CD4-positive, CD25-positive, alpha-beta regulatory T cell (primary cell): Measurements from ENCODE around the gene LCN15. TPM values are rescaled to one million over a fixed set of nuclear protein-coding genes. Genes with fewer than 3 reads are reported as not detected.
A peak's percentile ranks its signal among the peaks of the same experiment; 100 is the strongest.
"Not testable (repeated sequence)": the region's sequence is repeated elsewhere in the genome, so short reads cannot be mapped to it uniquely, and the experiment has no call there.

ENCODE experiments used
- ATAC-seq, 2 donors: fragments of 150-1000 bp; cut with Tn5 transposase; one replicate each; pipeline ENCODE4 v1.10.0; 2021; ENCODE audit warnings: low read depth in 2 of 2, moderate number of reproducible peaks in 2 of 2, moderate library complexity in 1 of 2
- DNase-seq, 3 donors: peaks; one replicate each; pipeline versions ENCODE4 v3.0.0 to v3.0.0-alpha.2; 2012 to 2022; ENCODE audit warnings: mixed read lengths in 1 of 3
- H3K27ac ChIP-seq: one replicate; pipeline ENCODE4 v1.7.0; 2013; ENCODE audit warnings: mild to moderate bottlenecking, low read length; ENCODE audit not compliant: insufficient read depth, poor library complexity, severe bottlenecking
- H3K27me3 ChIP-seq: one replicate; pipeline ENCODE4 v1.7.0; 2013; ENCODE audit warnings: low read length; ENCODE audit not compliant: control insufficient read depth, insufficient read depth
- H3K36me3 ChIP-seq: one replicate; pipeline ENCODE4 v1.7.0; 2013; ENCODE audit warnings: mild to moderate bottlenecking, low read length, moderate library complexity; ENCODE audit not compliant: control insufficient read depth, insufficient read depth
- H3K4me1 ChIP-seq: 2 replicates; pipeline ENCODE4 v1.7.0; 2013; ENCODE audit warnings: mild to moderate bottlenecking, low read length; ENCODE audit not compliant: insufficient read depth, control insufficient read depth, poor library complexity, severe bottlenecking
- H3K4me3 ChIP-seq: one replicate; pipeline ENCODE4 v1.7.0; 2013; ENCODE audit warnings: low read depth, mild to moderate bottlenecking, low read length, moderate library complexity
- H3K9me3 ChIP-seq, 2 experiments: 1 replicate in 1 of 2; 2 replicates in 1 of 2; pipeline ENCODE4 v1.7.0; 2013; ENCODE audit warnings: low read length in 2 of 2, mild to moderate bottlenecking in 1 of 2, moderate library complexity in 1 of 2; ENCODE audit not compliant: control insufficient read depth in 2 of 2
- H3K27ac Mint-ChIP-seq, 3 donors: one replicate each; pipeline ENCODE4 v1.8.0; 2020 to 2022; ENCODE audit warnings: mild to moderate bottlenecking in 3 of 3, mixed read lengths in 3 of 3, moderate library complexity in 2 of 3
- H3K27me3 Mint-ChIP-seq: one replicate; pipeline ENCODE4 v1.8.0; 2022; ENCODE audit warnings: mild to moderate bottlenecking, mixed read lengths
- H3K36me3 Mint-ChIP-seq: one replicate; pipeline ENCODE4 v1.8.0; 2020; ENCODE audit warnings: mixed read lengths
- H3K4me1 Mint-ChIP-seq, 4 donors: one replicate each; pipeline ENCODE4 v1.8.0; 2020 to 2022; ENCODE audit warnings: mixed read lengths in 4 of 4, mild to moderate bottlenecking in 1 of 4
- H3K4me3 Mint-ChIP-seq, 4 donors: one replicate each; pipeline ENCODE4 v1.8.0; 2020 to 2022; ENCODE audit warnings: mild to moderate bottlenecking in 4 of 4, mixed read lengths in 4 of 4, moderate library complexity in 3 of 4
- H3K9me3 Mint-ChIP-seq, 7 donors: one replicate each; pipeline ENCODE4 v1.8.0; 2020 to 2022; ENCODE audit warnings: mixed read lengths in 7 of 7, mild to moderate bottlenecking in 3 of 7, moderate library complexity in 2 of 7
- polyA plus RNA-seq, 4 donors: library from polyadenylated mRNA; unstranded; fragments of 300-500 nt; fragmentation: Illumina TruSeq; gene quantifications; one replicate each; pipeline ENCODE4 v1.2.3, GENCODE V29; 2021
- total RNA-seq: library from RNA; stranded (reverse); gene quantifications from one replicate; pipeline ENCODE4 v1.2.3, GENCODE V29; 2022

LCN15 gene
- total and polyA plus RNA-seq, 5 donors from 2014 or later, result not detected

DNA sequence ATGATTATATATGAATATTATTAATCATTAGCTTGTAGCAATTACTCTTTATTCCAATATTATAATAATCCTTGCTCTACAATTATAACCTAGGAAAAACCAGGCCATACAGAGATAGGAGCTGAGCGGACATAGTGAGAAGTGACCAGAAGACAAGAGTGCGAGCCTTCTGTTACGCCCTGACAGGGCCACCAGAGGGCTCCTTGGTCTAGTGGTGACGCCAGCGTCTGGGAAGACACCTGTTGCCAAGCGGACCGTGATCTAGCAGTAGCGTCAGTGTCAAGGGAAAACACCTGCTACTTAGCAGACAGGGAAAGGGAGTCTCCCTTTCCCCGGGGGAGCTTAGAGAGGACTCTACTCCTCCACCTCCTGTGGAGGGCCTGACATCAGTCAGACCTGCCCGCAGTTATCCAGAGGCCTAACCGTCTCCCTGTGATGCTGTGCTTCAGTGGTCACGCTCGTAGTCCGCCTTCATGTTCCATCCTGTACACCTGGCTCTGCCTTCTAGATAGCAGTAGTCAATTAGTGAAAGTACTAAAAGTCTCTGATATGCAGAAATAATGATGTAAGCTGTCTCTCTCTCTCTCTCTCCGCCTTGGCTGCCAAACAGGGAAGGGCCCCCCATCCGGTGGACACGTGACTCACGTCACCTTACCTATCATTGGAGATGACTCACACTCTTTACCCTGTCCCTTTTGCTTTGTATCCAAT, 2.2 kb upstream of the LCN15 start:
- ATAC-seq (peak; percentile 55 to 59), DNase-seq (peak; percentile 47 to 69 (median 54))
- H3K9me3 Mint-ChIP-seq, H3K27me3 ChIP-seq, H3K36me3 ChIP-seq, H3K9me3 ChIP-seq, H3K36me3 Mint-ChIP-seq: not testable (repeated sequence)
- peaks cover 11% of the 10 kb centered on the region for H3K4me1 ChIP-seq
- H3K4me3 Mint-ChIP-seq, result peak overlapping the region; percentile 73 to 96 (median 80)
- peak overlapping the region; percentile 15 for H3K4me3 ChIP-seq
- peak overlapping the region; percentile 69 for H3K27ac ChIP-seq
- H3K27me3 Mint-ChIP-seq, result peaks cover 12% of the 10 kb centered on the region
- H3K27ac Mint-ChIP-seq, result peak overlapping the region in 2 of 3 donors; percentile 67 to 68
- peaks cover 6 to 21% (median 9%) of the 10 kb centered on the region in 4 donors for H3K4me1 Mint-ChIP-seq

GRCh38 chr9:136765745-136766409, 1.6 kb upstream of the LCN15 start:
- H3K27me3 Mint-ChIP-seq, H3K4me3 ChIP-seq, H3K36me3 Mint-ChIP-seq, H3K9me3 ChIP-seq, H3K27me3 ChIP-seq, H3K36me3 ChIP-seq, H3K9me3 Mint-ChIP-seq: not testable (repeated sequence)
- peak overlapping the region; percentile 69 for H3K27ac ChIP-seq
- H3K27ac Mint-ChIP-seq, result peak overlapping the region; percentile 29 to 84 (median 65)
- DNase-seq, result peak in 1 of 3 donors; percentile 30
- H3K4me3 Mint-ChIP-seq, result peak overlapping the region in 3 of 4 donors; percentile 17 to 62 (median 33)
- H3K4me1 Mint-ChIP-seq, result peaks cover 6 to 22% (median 9%) of the 10 kb centered on the region in 4 donors
- peaks cover 11% of the 10 kb centered on the region for H3K4me1 ChIP-seq
- peak; percentile 35 to 39 for ATAC-seq

DNA sequence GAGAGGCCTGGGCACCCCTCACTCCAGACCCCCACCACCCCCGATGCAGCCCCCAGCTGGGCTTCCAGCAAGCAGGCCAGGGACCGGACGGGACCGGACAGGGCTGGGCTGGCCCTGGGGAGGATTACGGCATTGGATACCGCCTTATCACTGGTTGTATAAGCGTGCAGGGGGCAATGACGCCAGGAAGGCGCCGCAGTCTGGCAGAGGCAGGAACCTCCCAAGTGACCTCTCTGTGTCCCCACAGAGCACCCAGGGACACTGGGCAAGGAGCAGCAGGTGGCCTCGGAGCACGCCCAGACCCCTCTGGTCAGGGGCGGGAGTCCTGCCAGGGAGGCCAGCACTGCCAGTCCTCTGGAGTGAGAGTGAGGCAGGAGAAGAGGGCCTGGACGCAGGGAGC, 723 bp upstream of the LCN15 start:
- peaks cover 3% of the 10 kb centered on the region for H3K27me3 ChIP-seq
- DNase-seq (no peak), ATAC-seq (no peak)
- no peaks in the 10 kb centered on the region for H3K9me3 ChIP-seq
- no peak overlapping the region for H3K27ac ChIP-seq
- H3K27ac Mint-ChIP-seq, result no peak overlapping the region
- peaks cover 6 to 24% (median 9%) of the 10 kb centered on the region in 4 donors for H3K4me1 Mint-ChIP-seq
- no peaks in the 10 kb centered on the region for H3K36me3 ChIP-seq
- H3K36me3 Mint-ChIP-seq, result no peaks in the 10 kb centered on the region
- peaks cover 7% of the 10 kb centered on the region for H3K27me3 Mint-ChIP-seq
- no peak overlapping the region for H3K4me3 Mint-ChIP-seq
- peaks cover 11% of the 10 kb centered on the region for H3K4me1 ChIP-seq
- no peak overlapping the region for H3K4me3 ChIP-seq
- no peaks in the 10 kb centered on the region for H3K9me3 Mint-ChIP-seq

DNA sequence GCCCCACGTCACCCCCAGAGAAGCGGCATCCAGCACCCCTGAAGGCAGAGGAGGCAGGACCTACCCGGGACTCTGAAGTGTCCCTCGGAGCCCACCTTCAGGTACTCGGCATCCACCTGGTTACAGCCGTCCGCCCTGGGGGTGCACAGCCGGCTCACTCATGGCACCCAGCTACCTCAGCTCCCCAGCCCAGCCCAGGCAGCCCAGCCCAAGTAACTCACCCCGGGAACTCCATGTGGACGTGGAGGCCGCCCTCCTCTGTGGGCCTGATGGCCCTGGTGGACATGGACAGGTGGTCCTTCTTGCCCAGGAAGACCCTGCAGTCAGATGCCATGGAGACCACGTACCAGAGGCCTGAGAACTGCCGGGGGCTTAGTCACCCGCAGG, 676 bp downstream of the LCN15 start:
- H3K4me3 Mint-ChIP-seq, result no peak overlapping the region
- DNase-seq (no peak), ATAC-seq (no peak)
- no peak overlapping the region for H3K27ac Mint-ChIP-seq
- no peaks in the 10 kb centered on the region for H3K9me3 Mint-ChIP-seq
- Histone ChIP-seq H3K4me3 (no peak overlapping the region), H3K36me3 (no peaks in the 10 kb centered on the region), H3K4me1 (peaks cover 11% of the 10 kb centered on the region), H3K27me3 (peaks cover 3% of the 10 kb centered on the region), H3K27ac (no peak overlapping the region), H3K9me3 (no peaks in the 10 kb centered on the region)
- peaks cover 7% of the 10 kb centered on the region for H3K27me3 Mint-ChIP-seq
- H3K4me1 Mint-ChIP-seq, result peaks cover 6 to 22% (median 9%) of the 10 kb centered on the region in 4 donors
- H3K36me3 Mint-ChIP-seq, result no peaks in the 10 kb centered on the region

- no peaks in the 10 kb centered on the region for H3K36me3 ChIP-seq
- no peak overlapping the region for H3K4me3 ChIP-seq
- peaks cover 11% of the 10 kb centered on the region for H3K4me1 ChIP-seq
- no peaks in the 10 kb centered on the region for H3K9me3 Mint-ChIP-seq
- ATAC-seq, result no peak
- no peak overlapping the region for H3K27ac Mint-ChIP-seq
- no peaks in the 10 kb centered on the region for H3K36me3 Mint-ChIP-seq
- peak in 2 of 3 donors; percentile 39 to 50 for DNase-seq
- H3K27ac ChIP-seq, result no peak overlapping the region
- no peaks in the 10 kb centered on the region for H3K9me3 ChIP-seq
- H3K27me3 Mint-ChIP-seq, result peaks cover 7% of the 10 kb centered on the region
- H3K4me1 Mint-ChIP-seq, result peaks cover 6 to 22% (median 9%) of the 10 kb centered on the region in 4 donors
- peaks cover 3% of the 10 kb centered on the region for H3K27me3 ChIP-seq
- H3K4me3 Mint-ChIP-seq, result no peak overlapping the region
Observed at GRCh38 chr9:136762915-136763648, 1.2 kb downstream of the LCN15 start.

DNA sequence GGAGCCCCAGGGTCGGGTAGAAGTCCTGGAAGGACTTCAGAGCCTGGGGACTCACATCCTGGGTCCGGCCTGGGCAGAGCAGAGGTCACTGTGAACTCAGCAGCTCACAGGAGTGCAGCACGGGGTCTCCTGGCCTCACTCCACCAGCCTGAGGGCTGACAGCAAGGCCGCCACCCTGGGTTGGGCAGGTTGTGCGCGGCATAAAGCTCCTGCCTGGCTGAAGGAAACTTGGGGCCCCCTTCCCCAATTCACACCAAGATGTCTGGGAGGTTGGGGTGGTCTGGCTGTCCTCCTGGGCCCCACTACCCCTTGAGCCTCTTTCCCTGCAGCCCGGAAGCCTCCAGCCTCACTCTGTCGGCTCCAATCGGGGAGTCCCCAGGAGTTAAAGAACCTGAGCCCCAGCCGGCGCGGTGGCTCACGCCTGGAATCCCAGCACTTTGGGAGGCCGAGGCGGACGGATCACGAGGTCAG, 2.1 kb downstream of the LCN15 start:
- H3K27me3 Mint-ChIP-seq, result peaks cover 7% of the 10 kb centered on the region
- H3K36me3 ChIP-seq, result no peaks in the 10 kb centered on the region
- H3K4me3 Mint-ChIP-seq, result no peak overlapping the region
- H3K4me1 Mint-ChIP-seq, result peaks cover 6 to 22% (median 9%) of the 10 kb centered on the region in 4 donors
- H3K27ac ChIP-seq, result no peak overlapping the region
- H3K4me3 ChIP-seq, result no peak overlapping the region
- DNase-seq (no peak), ATAC-seq (no peak)
- no peaks in the 10 kb centered on the region for H3K36me3 Mint-ChIP-seq
- H3K9me3 ChIP-seq, result no peaks in the 10 kb centered on the region
- H3K4me1 ChIP-seq, result peaks cover 11% of the 10 kb centered on the region
- no peaks in the 10 kb centered on the region for H3K9me3 Mint-ChIP-seq
- no peaks in the 10 kb centered on the region for H3K27me3 ChIP-seq
- no peak overlapping the region for H3K27ac Mint-ChIP-seq

DNA sequence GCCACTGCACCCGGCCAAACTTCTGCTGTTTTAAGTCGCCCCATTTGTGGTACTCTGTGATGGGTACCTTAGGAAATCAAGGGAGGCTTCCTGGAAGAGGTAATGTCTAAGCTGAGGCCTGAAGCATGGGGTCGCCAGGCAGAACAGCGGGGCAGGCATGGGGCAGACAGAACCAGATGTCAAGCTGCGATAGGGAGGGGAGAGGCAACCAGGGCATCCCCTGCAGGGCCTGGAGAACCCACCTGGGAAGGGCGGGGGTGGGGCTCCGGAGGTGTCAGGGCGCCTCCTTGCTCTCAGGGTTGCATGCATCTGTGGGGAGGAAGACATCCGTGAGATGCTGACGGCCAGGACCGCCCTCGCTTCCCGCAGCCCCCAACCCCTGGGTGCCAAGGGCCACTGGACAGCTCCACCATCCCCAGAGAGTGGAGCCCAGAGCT, 2.8 kb downstream of the LCN15 start:
- Histone ChIP-seq H3K9me3 (no peaks in the 10 kb centered on the region), H3K27ac (no peak overlapping the region), H3K27me3 (no peaks in the 10 kb centered on the region), H3K4me1 (peaks cover 6% of the 10 kb centered on the region), H3K36me3 (no peaks in the 10 kb centered on the region), H3K4me3 (no peak overlapping the region)
- H3K36me3 Mint-ChIP-seq, result no peaks in the 10 kb centered on the region
- ATAC-seq (no peak), DNase-seq (no peak)
- peaks cover under 1% of the 10 kb centered on the region for H3K27me3 Mint-ChIP-seq
- no peak overlapping the region for H3K4me3 Mint-ChIP-seq
- H3K9me3 Mint-ChIP-seq, result no peaks in the 10 kb centered on the region
- no peak overlapping the region for H3K27ac Mint-ChIP-seq
- peaks cover 0 to 16% (median 3%) of the 10 kb centered on the region in 4 donors for H3K4me1 Mint-ChIP-seq
